OCI-LY7 (cell line): Measurements from ENCODE around the gene C6orf118.

ENCODE experiments used
- CTCF ChIP-seq: fragments of 200-600 bp; sonication (generic); conservative IDR thresholded peaks from 2 replicates; pipeline ENCODE4 v1.5.1; 2014; ENCODE audit warnings: mild to moderate bottlenecking, antibody characterized with exemption, low read length, moderate library complexity, mixed read lengths
- EZH2phosphoT487 ChIP-seq: fragments of 200-600 bp; sonication (generic); IDR thresholded peaks from 2 replicates; pipeline ENCODE4 v1.6.1; 2018; ENCODE audit warnings: low read depth, borderline replicate concordance, mild to moderate bottlenecking, mixed run types, antibody characterized with exemption, low read length, moderate library complexity, mixed read lengths

DNA sequence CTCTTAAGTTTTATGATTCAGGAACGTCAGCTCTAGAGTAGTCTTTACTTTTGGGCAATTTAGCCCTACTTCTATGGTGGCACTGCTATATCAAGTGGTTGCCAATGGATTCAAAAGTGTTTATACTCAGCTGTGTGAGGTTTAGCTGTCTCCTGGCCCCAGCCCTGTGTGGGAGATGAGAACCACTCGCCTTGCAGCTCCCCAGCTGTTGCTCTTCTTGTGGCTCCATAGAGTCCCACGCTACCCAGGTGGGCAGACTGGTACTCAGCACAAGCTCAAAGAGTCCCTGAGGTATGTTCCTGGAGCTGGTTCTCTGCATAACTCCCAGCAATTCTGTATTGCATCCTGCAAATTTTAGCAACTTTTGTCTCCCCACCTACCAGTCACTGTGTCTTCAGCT lies 59.6 kb downstream of the C6orf118 start:
- TF ChIP-seq CTCF (no peak), EZH2phosphoT487 (no peak)
